HEK293T (cell line): Measurements from ENCODE around the gene HTRA1.

ENCODE experiments used
- BHLHE40 ChIP-seq: fragments of 450-650 bp; IDR thresholded peaks from 2 replicates; pipeline ENCODE4 v1.6.1; 2016; ENCODE audit warnings: mild to moderate bottlenecking, moderate library complexity, borderline replicate concordance
- ELF4 ChIP-seq: fragments of 450-650 bp; IDR thresholded peaks from 2 replicates; pipeline ENCODE4 v1.6.1; 2017; ENCODE audit warnings: antibody characterized with exemption
- FOXA1 ChIP-seq: fragments of 450-650 bp; IDR thresholded peaks from 2 replicates; pipeline ENCODE4 v1.6.1; 2016; ENCODE audit warnings: mild to moderate bottlenecking
- FOXM1 ChIP-seq: fragments of 450-650 bp; IDR thresholded peaks from 2 replicates; pipeline ENCODE4 v1.6.1; 2017; ENCODE audit warnings: mild to moderate bottlenecking, borderline replicate concordance
- HDGF ChIP-seq: fragments of 450-650 bp; IDR thresholded peaks from 2 replicates; pipeline ENCODE4 v1.6.1; 2017; ENCODE audit warnings: antibody characterized with exemption, borderline replicate concordance
- LEF1 ChIP-seq: fragments of 450-650 bp; IDR thresholded peaks from 2 replicates; pipeline ENCODE4 v1.6.1; 2017; ENCODE audit warnings: mild to moderate bottlenecking, borderline replicate concordance
- PKNOX1 ChIP-seq: fragments of 450-650 bp; IDR thresholded peaks from 2 replicates; pipeline ENCODE4 v1.6.1; 2016
- SP1 ChIP-seq: fragments of 450-650 bp; IDR thresholded peaks from 2 replicates; pipeline ENCODE4 v1.6.1; 2017
- SUZ12 ChIP-seq: fragments of 450-650 bp; IDR thresholded peaks from 2 replicates; pipeline ENCODE4 v1.6.1; 2016; ENCODE audit warnings: mild to moderate bottlenecking
- TARDBP ChIP-seq: fragments of 450-650 bp; IDR thresholded peaks from 2 replicates; pipeline ENCODE4 v1.6.1; 2016
- ZNF384 ChIP-seq: fragments of 450-650 bp; IDR thresholded peaks from 2 replicates; pipeline ENCODE4 v1.6.1; 2016

- TF ChIP-seq SP1 (no peak), LEF1 (no peak), ELF4 (no peak), FOXM1 (no peak), HDGF (no peak), FOXA1 (no peak), TARDBP (no peak), SUZ12 (no peak), ZNF384 (no peak), PKNOX1 (no peak), BHLHE40 (no peak)
These were observed 32.9 kb downstream of the HTRA1 start for GRCh38 chr10:122494173-122494820.
